COR-L47 (cell line): Measurements from ENCODE around the gene AGBL4.

ENCODE experiments used
- DNase-seq: peaks from one replicate; lab custom pipeline; 2025; lab: John Stamatoyannopoulos, UW

AGBL4 gene

DNA sequence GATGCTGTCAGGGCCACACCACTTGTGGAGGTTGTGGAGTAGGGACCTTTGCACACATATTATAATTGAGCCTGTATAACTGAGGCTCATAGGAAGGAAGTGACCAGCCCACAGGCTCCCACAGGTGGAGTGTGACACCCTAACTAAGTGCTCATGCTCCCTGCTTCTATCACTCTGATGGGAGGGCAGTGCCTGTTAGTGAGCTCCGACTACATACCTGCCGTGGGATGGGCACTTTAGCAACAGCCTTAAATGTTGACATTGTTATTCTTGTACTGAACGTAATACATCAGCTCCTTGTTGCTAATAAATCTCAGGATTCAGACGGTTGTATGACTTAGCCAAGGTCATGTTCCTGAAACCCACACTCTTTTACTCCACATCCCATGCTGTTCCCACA lies 1305.0 kb downstream of the AGBL4 start:
- DNase-seq = no peak

GRCh38 chr1:48718116-48718630 lies 1305.6 kb downstream of the AGBL4 start:
- DNase-seq = no peak

GRCh38 chr1:48717082-48717481 lies 1306.7 kb downstream of the AGBL4 start:
- no peak for DNase-seq

DNA sequence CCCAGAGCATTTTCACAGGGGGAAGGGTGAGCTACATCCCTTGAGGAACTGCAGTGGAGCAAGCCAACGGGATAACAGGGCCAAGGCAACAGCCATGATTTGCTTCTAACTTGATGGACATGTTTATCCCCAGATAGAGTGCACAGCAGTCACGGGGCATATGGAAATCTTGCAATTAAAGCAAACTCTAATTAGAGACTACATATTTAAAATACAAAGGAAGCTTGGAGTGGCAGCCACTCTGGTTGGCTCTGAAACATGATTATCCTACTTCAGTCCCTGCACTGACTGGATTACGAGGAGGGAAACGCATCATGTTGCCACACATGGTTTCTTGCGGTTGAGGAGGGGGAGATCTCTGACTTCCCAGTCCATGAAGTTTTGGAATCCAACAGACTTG lies 1307.8 kb downstream of the AGBL4 start:
- peak; percentile 5 for DNase-seq

DNA sequence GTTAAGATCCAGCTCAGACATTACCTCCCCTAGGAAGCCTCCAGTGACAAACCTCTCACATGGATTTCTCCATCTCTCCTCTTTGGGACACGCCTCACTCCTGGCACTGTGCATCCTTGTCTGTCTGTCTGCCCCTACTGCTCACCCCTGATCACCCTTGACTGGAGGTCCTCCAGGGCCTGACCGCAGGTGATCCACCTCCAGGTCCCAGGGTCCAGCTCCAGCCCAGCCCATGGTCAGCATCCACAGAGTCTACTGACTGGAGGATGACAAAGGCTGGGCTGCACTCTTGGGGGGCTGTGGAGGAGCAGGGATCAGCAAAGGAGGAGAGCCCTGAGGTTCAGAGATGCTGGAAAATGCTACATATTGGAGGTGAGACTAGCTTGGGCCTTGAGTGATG lies 1312.8 kb downstream of the AGBL4 start:
- DNase-seq = no peak

GRCh38 chr1:48710318-48710717 lies 1313.4 kb downstream of the AGBL4 start:
- no peak for DNase-seq

- DNase-seq = no peak
Measured at GRCh38 chr1:48704736-48705135, 1319.0 kb downstream of the AGBL4 start.

DNA sequence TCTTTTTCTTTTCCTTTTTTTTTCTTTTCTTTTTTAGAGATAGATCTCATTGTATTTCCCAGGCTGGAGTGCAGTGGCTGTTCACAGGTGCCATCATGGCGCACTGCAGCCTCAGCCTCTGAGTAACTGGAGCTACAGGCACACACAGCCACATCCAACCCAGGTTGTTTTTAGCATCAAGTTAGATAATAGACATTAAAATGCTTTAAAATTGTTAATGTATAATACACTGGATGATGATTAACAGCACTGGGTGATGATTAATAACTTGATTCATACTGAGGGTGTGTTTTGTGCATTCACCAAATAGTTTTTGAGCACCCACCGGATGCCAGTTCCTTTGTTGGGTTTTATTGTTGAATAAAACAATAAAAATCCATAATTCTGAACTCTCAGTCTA lies 1322.3 kb downstream of the AGBL4 start:
- DNase-seq = no peak

DNA sequence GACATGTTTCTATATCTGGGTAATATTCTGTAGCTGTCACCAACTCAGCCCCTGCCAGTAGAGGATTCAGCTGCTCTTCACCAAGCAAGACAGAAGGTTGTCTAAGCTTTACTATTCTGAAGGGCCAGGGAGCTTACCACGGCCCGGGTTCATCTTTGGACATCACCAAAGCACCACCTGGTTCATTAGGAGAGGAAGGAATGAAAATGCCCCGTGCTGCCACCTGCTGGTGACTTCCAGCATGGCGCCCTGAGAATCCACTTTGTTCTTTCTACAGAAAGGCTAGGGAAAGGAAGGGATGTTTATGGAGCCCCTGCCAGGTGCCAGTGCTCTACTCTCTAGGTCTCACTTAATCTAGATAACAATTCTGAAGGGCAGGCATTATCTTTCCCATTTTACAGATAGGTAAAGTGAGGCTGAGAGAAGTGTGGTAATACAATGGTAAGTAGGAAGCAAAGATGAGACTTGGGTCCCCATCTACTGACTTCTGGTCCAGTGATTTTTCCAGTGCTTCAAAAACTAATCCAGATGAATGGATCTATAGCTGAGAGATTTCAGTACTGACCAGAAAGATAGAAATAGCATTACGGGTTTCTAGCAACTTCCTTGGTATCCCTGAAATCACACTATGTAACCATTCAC lies 1326.6 kb downstream of the AGBL4 start:
- peak; percentile 60 for DNase-seq

GRCh38 chr1:48695161-48695560 lies 1328.6 kb downstream of the AGBL4 start:
- peak; percentile 95 for DNase-seq

- DNase-seq = peak; percentile 43
Measured at GRCh38 chr1:48693674-48694320, 1330.0 kb downstream of the AGBL4 start.

DNA sequence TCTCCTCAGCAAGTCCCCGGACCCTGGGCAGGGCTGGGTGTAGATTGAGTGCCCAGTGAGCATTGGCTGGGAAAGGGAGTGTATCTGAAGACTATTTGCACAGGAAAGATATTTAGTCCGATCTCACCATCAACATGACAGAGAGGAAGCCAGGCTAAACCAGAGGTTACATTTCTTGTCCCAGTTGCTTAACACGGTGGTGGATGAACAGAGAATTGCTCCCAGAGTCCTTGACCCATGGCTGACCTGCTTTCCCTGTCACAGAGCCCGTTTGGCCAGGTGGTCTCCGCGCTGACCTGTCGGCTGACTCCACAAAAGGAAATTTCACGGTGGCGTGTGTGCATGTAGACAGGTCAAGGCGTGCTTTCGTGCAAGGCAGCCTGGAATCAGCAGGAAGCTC lies 1330.6 kb downstream of the AGBL4 start:
- DNase-seq = peak; percentile 25

DNA sequence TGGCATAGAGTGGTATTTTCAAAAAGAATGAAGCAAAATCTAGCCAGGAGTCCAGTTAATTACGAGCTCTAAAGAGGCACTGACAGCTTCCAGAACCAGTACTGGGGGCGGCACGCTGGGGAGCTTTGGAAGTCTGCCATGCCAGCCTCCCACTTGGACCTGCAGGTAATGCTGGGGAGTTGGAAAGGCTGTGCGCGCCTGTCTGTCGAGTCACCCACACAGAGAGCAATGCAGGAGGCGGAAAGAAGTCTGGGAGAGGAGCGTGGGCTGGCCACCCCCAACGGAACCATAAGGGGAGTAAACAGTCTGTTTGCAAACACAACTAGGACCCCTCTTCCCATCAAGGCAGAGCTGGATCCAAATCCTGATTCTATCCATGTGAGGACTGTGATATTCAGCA lies 1331.5 kb downstream of the AGBL4 start:
- peak; percentile 55 for DNase-seq

GRCh38 chr1:48691429-48692001 lies 1332.2 kb downstream of the AGBL4 start:
- no peak for DNase-seq

DNA sequence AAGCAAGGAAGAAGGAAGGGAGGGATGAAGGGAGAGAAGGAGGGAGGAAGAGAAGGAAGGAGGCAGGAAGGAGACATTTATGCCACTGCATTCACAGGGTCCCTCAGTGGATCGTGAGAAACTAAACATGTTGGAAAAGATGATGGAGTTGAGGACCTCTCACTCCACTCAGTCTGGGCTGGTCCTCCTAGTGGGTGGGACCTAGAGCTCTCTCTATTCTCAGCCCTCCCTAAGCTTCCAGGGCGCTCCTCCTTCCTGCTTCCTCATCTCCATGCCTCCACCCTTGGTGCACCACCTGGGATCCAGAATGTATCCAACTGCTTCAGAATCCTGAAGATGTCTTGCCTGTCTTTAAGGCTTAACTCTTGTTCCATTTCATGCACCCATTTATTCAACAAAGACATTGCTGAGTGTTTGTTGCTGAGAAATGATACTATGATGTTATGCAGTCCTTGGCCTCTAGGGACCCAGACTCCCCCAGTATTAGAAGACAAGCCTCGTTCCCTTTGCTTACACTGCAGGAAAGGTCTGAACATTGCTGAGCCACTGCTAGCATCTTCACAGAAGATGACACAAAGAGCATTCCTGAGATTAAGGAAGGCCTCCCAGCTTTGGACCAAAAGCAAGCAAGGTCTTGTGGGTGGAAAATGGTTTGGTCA lies 1335.5 kb downstream of the AGBL4 start:
- no peak for DNase-seq

DNA sequence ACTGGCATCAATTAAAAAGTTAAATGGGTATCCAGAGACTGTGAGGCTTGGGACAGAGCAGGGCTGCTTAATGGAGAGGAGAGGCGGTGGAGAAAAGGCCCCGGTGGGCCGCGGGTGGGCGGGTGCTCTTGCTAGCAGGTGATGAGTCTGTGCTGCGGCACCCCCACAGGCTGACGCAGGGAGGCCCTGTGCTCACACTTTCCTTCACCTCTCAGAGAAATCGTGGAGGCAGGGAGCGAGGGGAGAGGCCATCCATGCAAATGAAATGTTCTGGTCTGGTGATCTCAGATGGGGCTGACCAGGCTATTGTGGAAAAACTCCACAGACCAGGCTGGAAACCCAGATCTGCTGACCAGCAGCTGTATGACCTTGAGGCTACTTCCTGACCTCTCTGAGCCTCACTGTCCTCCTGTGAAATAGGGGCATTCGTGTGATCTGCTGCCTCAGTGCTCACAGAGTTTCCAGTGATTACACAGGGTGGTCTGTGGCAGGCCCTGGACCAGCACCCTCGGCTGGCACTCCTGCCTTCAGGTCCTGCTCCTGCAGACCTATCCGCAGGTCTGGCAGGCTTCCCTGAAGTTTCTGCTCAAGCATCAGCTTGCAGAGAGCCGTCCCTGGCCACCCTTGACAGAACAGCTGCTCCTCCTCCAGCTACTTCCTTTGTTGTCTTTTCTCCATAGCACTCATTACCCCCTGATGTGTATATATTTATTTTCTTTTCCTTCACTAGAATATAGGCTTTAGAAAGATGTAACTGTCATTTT lies 1336.3 kb downstream of the AGBL4 start:
- DNase-seq = peak; percentile 34

DNA sequence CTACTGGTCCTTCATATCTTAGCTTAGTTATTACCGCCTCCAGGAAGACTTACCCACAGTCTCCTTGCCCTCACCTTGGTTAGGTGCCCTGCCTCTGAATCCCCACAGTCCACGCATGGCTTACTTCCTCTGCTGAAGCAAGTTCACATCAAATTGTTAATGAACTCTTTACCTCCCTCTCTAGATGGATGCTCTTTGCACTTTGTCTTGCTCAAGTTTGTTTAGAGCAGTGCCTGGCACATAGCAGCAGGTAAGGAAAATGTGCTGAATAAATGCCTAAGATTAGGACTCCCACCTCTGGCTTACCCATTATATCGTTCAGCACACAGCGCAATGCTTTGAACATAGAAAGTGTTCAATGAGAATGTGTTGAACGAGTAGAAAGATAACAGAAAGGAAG lies 1337.6 kb downstream of the AGBL4 start:
- DNase-seq = no peak

DNA sequence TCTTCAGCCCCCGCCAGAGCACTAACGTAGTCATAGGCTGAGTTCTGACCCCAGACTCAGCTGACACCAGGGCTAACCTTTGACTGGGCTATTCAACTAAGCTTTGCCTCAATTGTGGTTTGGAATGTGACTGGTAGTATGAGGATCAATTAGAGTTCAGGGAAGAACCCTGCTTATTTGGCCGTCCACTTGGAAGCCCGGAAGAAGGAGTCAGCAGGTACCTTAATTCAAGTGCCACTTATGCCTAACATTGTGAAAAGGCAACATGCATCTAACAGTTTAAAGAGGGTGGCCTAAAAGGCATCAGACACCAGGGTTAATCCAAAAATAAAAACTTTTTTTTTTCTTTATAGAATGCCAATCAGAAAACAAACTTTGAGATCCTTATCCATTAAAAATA lies 1339.4 kb downstream of the AGBL4 start:
- no peak for DNase-seq

DNA sequence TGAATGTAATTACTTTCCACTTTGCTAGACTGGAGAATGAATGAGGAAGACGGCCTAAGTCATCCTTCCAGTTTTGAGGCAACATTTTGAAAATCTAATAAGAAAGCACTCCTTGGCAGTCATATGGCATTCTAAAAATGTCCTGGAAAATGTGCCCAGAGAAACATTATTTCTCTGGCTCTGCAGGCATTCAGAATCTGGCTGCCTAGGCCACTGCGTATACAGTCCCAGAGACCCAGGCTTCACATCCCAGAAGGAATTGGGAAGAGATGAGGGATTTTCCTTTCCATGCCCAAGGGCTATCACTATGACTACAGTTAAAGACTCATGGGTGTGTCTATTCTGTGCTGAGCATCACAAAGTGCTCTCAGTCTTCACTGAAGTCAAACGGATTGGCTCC lies 1339.9 kb downstream of the AGBL4 start:
- no peak for DNase-seq

GRCh38 chr1:48681476-48682305 lies 1342.1 kb downstream of the AGBL4 start:
- DNase-seq = no peak

DNA sequence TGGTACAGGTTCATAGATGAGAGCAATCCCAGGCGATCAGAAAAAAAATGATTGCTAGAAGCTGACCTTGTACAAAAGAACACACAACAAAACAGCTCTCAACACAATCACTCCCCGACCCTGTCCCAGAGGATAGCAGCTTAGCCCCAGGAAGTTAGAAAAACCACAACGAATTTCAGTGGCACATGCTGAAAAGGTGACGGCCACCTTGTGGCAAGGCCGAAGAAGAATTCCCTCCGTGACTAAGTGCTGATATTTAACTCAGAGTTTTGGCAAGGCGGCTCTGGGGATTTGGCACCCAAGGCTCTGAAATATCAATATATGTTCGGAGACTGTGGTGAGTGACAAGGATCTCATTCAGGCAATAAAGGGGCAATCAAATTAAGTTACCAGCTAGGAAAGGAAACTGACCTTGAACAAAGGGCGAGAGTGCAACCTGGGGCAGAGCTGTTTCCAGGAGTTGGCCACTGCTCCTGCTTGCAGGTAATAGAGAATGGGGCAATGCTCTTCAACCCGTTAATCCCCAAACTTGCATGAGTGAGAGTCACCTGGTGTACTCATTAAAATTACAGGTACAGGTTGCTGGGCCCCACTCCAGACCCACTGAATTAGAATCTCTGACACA lies 1343.2 kb downstream of the AGBL4 start:
- peak; percentile 23 for DNase-seq
